Ishikawa (cell line): ENCODE data around the gene MAEA.

Experiments used
- CEBPB ChIP-seq: IDR thresholded peaks from 2 replicates; pipeline ENCODE4 v1.6.1; 2012
- CREB1 ChIP-seq: IDR thresholded peaks from 2 replicates; pipeline ENCODE4 v1.6.1; 2012; ENCODE audit warnings: low read depth
- EGR1 ChIP-seq: IDR thresholded peaks from 2 replicates; pipeline ENCODE4 v1.6.1; 2012
- EP300 ChIP-seq: IDR thresholded peaks from 2 replicates; pipeline ENCODE4 v1.6.1; 2012; ENCODE audit warnings: borderline replicate concordance
- FOXM1 ChIP-seq: IDR thresholded peaks from 2 replicates; pipeline ENCODE4 v1.6.1; 2012; ENCODE audit warnings: low read depth, borderline replicate concordance
- MAX ChIP-seq: IDR thresholded peaks from 2 replicates; pipeline ENCODE4 v1.6.1; 2012
- NFIC ChIP-seq: IDR thresholded peaks from 2 replicates; pipeline ENCODE4 v1.6.1; 2012
- RAD21 ChIP-seq: IDR thresholded peaks from 2 replicates; pipeline ENCODE4 v1.6.1; 2012; ENCODE audit warnings: low read depth
- REST ChIP-seq: IDR thresholded peaks from 2 replicates; pipeline ENCODE4 v1.6.1; 2012; ENCODE audit warnings: low read depth, mild to moderate bottlenecking
- TAF1 ChIP-seq: IDR thresholded peaks from 2 replicates; pipeline ENCODE4 v1.6.1; 2012; ENCODE audit warnings: low read depth, mild to moderate bottlenecking
- TCF12 ChIP-seq: IDR thresholded peaks from 2 replicates; pipeline ENCODE4 v1.6.1; 2012; ENCODE audit warnings: low read depth
- TEAD4 ChIP-seq: IDR thresholded peaks from 2 replicates; pipeline ENCODE4 v1.6.1; 2012
- YY1 ChIP-seq: IDR thresholded peaks from 2 replicates; pipeline ENCODE4 v1.6.1; 2012; ENCODE audit warnings: low read depth
- ZBTB7A ChIP-seq: IDR thresholded peaks from 2 replicates; pipeline ENCODE4 v1.6.1; 2012; ENCODE audit warnings: low read depth
- TF ChIP-seq, protein P1 (sequence below): IDR thresholded peaks from 2 replicates; pipeline ENCODE4 v1.6.1; 2012

The MAEA gene

GRCh38 chr4:1354136-1354982, 64.7 kb downstream of the MAEA start:
- no peak for TF ChIP-seq YY1
- no peak for TF ChIP-seq CEBPB
- TF ChIP-seq MAX: no peak
- no peak for TF ChIP-seq TAF1
- TF ChIP-seq CREB1: no peak
- TF ChIP-seq ZBTB7A: no peak
- TF ChIP-seq NFIC: no peak
- no peak for TF ChIP-seq REST
- TF ChIP-seq, protein P1, sequence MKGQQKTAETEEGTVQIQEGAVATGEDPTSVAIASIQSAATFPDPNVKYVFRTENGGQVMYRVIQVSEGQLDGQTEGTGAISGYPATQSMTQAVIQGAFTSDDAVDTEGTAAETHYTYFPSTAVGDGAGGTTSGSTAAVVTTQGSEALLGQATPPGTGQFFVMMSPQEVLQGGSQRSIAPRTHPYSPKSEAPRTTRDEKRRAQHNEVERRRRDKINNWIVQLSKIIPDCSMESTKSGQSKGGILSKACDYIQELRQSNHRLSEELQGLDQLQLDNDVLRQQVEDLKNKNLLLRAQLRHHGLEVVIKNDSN: no peak
- TF ChIP-seq TEAD4: no peak
- no peak for TF ChIP-seq TCF12
- no peak for TF ChIP-seq RAD21
- TF ChIP-seq EP300: no peak
- TF ChIP-seq FOXM1: no peak
- no peak for TF ChIP-seq EGR1

- TF ChIP-seq FOXM1 (no peak), NFIC (no peak), ZBTB7A (no peak), TAF1 (no peak), CEBPB (no peak), EGR1 (no peak), REST (no peak), TCF12 (no peak), EP300 (no peak), CREB1 (no peak), MAX (no peak), RAD21 (no peak), TEAD4 (no peak)
- TF ChIP-seq, protein P1: no peak
These were observed 65.2 kb downstream of the MAEA start for GRCh38 chr4:1354983-1355275.

DNA sequence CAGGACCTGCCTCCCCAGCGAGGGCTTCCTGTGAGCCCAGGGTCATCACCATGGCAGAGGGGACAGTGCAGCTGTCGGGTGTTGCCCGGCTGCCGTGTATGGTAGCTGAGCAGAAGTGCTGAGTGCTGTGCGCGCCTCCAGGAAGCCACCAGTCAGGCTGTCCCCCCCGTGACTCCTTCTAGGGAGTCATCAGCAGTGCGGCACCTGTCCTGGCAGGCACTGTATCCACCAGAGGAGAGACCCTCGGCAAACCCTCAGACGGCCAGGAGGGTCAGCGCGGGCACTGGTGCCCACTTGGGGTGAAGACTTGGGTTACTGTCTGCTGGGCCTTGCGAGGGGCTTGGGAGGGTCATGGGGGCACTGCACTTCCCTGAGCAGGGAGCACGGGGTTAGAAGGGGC, 65.7 kb downstream of the MAEA start:
- TF ChIP-seq RAD21: no peak
- TF ChIP-seq, protein P1: no peak
- no peak for TF ChIP-seq FOXM1
- no peak for TF ChIP-seq CREB1
- no peak for TF ChIP-seq ZBTB7A
- no peak for TF ChIP-seq MAX
- no peak for TF ChIP-seq CEBPB
- TF ChIP-seq YY1: no peak
- TF ChIP-seq REST: no peak
- no peak for TF ChIP-seq TEAD4
- TF ChIP-seq EP300: no peak
- TF ChIP-seq TCF12: no peak
- no peak for TF ChIP-seq EGR1
- no peak for TF ChIP-seq TAF1
- no peak for TF ChIP-seq NFIC
